HG03196 (cell line): Measurements from ENCODE around the gene PLEKHA1.

Experiments used
- ATAC-seq: cut with Tn5 transposase; IDR thresholded peaks from one replicate; pipeline ENCODE4 v1.9.1; 2021; ENCODE audit not compliant: unreplicated experiment

Gene PLEKHA1

DNA sequence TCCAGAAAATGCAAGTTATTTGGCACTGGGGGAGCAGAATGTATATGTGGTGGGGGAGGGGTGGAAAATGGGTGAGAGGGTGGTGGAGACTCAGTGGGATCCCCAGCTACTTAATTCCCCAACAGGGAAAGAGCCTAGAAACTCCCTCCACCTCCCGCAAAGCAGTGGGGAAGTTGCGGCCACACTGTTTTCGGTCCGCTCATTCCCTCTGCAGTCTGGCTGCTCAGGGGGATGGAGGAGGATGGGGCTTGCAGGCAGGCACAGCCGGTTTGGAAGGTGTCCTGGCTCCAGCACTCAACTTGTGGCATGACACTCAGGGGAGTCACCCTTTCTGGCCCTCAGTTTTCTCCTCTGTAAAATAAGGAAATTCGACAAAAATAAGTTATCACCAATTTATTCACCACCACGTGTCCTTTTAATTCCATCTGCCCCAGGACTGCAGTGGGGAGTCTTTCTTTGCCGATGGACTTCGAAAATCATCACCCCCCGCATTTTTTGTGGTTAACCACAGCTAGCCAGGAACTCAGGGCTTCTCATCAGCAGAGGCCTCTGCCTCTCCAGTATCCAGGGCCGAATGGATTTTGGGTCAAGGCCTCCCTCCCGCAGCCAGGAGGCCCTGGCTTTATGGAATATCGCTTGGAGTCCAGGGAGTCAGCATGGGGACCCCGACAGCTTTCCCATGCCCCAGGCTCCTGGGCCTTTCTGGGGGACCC is 85.2 kb downstream of the PLEKHA1 start:
- no peak for ATAC-seq

DNA sequence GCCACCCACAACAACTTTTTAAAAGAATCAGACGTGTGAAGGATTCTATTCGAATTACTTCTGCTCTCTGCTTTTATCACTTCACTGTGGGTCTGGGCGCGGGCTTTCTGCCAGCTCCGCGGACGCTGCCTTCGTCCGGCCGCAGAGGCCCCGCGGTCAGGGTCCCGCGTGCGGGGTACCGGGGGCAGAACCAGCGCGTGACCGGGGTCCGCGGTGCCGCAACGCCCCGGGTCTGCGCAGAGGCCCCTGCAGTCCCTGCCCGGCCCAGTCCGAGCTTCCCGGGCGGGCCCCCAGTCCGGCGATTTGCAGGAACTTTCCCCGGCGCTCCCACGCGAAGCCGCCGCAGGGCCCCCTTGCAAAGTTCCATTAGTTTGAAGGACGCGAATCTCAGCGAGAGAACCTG is 86.4 kb downstream of the PLEKHA1 start:
- no peak for ATAC-seq

DNA sequence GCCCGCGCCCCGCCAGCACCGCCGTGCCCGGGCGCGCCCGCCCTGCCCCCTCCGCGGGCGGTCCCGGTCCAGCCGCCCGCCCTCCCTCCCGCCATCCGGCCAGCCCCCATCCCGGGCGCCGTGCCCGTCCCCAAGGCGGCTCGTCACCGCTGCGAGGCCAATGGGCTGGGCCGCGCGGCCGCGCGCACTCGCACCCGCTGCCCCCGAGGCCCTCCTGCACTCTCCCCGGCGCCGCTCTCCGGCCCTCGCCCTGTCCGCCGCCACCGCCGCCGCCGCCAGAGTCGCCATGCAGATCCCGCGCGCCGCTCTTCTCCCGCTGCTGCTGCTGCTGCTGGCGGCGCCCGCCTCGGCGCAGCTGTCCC is 86.8 kb downstream of the PLEKHA1 start, which contains the start of gene HTRA1:
HTRA1 (plus strand) TSS at position 187 of the 362 bp plus-strand sequence; CDS start at position 287, 100 bp downstream.
- ATAC-seq: no peak

DNA sequence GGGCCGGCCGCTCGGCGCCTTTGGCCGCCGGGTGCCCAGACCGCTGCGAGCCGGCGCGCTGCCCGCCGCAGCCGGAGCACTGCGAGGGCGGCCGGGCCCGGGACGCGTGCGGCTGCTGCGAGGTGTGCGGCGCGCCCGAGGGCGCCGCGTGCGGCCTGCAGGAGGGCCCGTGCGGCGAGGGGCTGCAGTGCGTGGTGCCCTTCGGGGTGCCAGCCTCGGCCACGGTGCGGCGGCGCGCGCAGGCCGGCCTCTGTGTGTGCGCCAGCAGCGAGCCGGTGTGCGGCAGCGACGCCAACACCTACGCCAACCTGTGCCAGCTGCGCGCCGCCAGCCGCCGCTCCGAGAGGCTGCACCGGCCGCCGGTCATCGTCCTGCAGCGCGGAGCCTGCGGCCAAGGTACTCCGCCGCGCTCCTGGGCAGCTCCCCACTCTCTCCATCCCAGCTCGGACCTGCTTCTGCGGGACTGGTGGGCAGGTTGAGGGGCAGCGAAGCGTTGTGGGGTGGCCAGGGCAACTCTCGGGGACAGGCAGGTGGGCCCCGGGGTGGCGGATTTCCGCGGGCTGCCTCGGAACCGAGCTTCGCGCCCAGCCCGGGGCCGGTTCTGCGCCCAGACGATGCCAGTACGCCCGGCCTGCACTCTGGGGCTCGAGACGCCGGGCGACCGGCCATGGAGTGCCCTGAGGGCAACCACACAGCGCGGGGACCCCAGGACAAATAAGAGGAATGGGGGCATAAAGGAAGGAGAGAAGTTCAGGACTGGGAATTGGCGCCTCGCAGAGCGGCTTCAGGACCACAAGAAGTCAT is 87.4 kb downstream of the PLEKHA1 start:
- ATAC-seq: no peak

DNA sequence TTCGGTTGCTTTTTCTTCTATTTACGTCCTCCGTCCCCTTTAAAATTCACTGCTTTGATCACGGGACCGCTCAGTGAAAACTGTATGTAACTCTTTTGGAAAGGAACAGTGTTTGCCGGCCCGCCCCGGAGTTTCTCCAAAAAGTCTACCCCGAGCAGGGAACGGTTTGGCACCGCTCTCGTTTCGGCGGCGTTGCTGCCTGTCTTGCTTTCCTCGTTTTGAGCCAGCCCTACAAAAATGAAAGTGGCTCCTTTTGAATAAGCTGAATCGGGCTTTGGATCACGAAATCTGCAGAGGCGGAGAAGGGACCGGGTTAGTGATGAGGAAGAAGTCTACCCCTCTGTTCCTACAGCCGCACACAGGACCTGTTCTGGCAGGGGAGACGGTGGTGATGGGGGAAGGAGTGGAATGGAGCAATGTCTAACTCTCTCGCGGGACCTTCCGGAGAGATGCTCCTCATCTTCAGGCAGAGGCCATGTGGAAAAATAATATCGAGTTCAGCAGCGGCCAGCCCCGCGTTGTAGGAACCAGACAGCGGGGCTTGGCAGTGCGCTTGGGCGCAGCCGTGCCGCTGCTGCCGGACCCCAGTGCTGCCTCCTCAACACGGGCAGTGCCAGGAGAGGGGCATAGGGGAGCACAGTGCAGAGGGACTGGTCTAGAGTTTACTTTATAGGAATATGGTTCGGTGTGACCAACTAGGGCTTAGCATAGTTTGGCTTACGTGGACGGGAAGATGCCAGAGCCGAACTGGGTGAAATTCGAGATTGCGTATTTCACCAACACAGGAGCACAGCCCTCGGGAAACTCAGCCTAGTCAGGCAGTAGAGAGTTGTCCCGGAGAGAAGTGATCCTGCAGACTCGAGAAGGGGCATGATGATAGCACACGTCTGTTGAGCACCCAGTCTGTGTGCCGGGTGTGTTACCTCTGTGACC is 88.3 kb downstream of the PLEKHA1 start:
- no peak for ATAC-seq

DNA sequence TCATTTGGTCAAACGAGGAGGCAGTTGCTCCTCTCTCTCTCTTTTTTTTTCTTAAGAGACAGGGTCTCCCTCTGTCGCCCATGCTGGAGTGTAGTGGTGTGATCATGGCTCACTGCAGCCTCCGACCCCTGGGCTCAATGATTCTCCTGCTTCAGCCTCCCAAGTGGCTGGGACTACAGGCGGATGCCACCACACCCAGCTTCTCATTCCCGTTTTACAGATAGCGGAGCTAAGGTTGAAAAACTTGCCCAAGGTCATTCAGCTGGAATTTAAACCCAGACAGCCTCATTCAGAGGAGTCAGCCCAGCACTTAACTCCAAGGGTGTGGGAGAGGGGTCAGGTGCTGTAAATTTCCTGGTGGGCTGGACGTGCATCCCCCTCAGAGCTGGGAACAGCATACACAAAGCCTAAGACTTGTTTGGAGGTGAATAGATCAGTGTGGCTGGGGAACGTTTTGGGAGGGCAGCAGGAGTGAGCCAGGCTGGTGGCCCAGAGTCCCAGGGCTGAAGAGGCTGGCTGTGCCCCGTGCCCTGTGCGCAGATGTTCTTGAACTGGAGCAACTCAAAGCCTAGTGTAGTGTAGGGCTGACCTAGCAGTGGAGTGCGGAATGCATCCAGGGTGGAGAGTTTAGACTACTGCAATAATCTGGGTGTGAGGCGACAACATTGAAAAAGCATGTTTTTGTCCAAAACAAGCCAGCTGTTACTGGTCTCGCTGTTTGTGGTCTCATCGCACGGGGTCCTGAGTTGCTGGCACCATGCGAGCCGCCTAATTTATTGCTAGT is 89.2 kb downstream of the PLEKHA1 start:
- ATAC-seq: no peak

DNA sequence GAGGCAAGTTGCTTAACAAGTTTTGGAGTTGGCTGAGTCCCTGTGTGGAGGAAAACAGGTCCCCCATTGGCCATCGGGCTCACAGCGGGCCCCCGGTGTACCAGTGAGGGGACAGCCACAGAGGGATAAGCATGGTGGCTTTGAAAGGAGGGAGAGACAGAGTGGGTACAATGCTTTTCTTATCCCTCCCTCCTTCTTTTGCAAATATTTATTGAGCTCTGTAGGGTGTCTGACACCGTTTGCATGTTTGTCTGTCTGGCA is 89.7 kb downstream of the PLEKHA1 start:
- no peak for ATAC-seq

DNA sequence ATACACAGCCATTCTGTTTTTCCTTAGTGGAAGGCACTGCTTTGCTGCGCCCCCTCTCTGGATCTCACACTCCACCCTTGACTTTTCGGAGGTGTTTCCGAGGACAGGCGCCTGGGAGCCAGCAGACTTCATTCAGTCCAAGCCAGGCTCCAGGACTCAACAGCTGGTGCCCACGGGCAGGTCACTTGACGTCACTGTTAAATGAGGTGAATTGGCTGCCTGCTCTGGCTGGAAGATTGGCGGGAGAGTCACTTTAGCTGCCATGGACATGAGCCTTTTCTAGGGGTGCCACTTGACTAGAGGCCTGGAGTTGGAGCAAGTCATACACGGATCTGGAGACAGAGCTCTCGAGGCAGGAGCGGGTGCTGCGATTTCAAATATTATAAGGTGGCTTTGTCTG is 90.1 kb downstream of the PLEKHA1 start:
- ATAC-seq: no peak

DNA sequence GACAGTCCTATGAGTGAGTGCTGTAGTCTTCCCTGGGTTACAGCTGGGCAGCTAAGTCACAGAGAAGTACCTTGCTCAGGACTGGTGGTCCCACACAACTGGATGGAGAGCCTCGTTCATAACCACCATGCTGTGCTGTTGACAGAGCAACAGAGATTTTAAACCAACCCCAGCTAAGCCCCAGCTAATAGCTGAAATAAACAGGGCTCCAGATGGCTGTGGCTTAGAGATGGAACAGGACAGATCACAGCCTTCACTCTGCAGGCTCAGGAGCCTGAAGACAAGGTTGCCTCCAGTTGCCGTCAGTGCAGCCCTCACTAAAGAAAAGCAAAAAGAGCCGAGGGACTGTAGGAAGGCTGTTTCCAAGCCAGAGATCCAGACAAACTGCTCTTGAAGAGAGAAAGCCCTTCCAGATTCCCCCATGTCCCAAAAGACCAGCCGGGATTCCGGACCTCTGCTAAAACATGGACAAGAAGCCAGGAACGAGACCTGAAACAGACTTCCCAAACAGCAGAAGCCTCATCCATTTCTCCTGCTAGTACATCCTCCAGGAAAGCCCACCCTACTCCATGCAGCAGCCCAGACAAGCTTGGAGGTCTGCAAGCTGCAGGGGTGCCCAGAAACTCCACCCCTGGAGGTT is 91.0 kb downstream of the PLEKHA1 start:
- ATAC-seq: no peak

DNA sequence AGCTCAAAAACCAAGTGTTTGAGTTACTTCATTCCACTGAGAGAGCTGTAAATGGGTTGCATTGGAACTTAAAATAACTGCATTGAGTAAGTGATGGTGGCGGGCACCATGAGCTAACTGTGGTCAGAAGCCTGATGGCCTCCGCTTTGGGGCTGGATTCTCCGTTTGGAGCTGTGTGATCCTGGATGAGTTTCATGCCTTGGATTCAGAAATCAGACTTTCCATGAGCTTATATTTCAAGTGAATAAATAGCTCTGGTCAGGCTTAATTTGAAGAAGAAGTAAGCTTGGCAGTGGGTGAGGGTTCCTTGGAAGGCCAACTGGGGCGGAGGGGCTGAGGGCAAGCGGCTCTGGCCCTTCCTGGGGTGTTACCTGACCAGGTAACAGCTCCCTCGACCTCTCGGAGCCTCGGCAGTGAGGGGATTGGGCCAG is 92.5 kb downstream of the PLEKHA1 start:
- ATAC-seq: no peak

DNA sequence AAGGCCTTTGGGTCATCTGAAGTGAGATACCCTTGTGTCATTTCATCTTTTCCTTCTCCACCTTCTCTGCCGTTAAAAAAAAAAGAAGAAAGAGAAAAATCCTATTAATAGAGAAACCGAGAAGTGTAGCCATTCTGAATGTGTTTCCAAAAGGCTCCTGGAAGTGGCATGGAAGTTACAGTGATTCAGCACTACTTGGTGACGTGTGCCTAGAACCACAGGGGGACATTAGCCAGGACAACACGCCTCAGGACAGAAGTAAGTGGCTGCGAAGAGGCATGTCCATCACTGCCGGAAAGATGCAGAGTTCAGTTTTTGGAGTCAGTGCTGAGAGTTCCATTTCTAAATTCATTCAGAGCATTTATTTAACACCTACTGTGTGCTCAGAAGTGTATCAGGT is 93.2 kb downstream of the PLEKHA1 start:
- no peak for ATAC-seq

DNA sequence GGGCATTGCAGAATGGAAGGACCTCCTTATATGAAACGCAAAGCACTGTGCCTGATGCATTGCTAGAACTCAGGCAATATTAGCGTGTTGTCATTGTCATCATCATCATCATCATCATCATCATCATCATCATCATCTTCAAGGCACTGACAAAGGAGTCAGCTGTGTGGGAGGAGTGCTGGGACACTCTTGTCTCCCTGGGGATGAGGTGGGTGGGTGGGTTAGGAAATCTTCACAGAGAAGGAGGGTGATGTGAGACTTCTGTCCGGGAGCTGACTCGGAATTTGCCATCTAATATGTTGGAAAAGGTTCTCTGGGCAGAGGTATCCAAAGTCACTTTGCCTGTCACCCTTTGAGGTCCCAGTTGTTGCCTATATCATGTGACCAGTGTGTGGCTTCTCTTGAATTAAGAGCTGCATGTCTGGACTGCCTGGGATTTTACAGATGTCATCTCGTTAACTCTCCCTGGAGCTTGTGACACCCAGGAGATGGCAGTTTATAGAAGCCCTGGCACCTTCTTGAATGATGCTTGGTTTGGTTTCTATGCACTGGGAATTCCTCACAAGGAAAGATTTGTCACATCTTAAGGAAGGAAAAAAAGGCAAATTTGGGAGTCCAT is 93.9 kb downstream of the PLEKHA1 start:
- no peak for ATAC-seq

DNA sequence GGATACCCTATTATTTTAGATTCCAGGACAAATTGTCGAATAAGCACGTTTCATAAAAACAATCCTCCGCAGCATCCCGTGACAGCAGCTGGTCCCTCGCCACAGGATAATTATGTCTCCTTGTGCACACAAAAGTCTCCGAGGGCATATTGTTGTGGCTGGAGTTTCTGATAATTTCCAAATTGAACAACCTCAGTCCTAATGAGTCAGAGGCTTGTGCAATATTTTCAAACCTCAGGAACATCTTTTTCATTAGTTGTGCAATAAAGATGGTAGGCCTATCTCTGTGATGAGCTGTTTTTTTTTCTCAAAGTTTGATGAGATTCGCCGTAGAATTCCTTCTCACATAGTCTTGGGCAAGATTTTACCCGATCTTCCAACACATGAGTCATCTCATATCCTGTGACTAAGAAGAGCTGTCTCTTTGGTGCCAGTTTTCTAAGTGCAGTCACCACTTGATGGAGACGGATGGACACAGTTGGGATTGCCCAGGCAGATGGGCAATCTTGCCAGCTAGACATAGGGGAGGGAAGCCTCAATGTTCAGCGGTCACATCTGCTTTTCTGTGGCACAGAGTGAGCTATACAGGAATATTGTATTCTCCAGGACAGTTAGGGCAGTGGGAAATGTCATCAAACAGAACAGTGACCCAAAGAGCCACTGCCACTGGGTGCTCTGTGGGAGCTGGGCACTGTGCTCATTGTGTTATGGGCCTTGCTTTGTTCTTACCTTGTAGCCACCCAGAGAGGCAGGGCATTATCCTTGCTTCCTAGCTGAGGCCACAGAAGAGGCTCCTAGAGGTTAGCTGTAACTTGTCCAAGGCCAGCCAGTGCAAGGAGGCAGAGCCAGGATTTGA is 94.6 kb downstream of the PLEKHA1 start:
- ATAC-seq: no peak

DNA sequence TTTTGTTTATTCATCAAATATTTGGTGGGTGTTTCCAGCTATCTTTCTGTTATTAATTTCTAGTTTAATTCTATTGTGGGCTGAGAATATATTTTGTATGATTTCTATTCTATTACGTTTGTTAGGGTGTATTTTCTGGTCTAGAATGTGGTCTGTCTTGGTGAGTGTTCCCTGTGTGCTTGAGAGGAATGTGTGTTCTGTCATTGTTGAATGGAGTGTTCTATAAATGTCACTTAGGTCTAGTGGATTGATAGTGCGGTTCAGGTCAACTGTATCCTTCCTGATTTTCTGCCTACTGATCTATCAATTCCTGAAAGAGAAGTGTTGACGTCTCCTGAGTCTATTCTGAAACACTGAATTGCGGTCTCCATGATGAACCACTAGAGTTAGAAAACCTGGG is 95.3 kb downstream of the PLEKHA1 start:
- no peak for ATAC-seq

DNA sequence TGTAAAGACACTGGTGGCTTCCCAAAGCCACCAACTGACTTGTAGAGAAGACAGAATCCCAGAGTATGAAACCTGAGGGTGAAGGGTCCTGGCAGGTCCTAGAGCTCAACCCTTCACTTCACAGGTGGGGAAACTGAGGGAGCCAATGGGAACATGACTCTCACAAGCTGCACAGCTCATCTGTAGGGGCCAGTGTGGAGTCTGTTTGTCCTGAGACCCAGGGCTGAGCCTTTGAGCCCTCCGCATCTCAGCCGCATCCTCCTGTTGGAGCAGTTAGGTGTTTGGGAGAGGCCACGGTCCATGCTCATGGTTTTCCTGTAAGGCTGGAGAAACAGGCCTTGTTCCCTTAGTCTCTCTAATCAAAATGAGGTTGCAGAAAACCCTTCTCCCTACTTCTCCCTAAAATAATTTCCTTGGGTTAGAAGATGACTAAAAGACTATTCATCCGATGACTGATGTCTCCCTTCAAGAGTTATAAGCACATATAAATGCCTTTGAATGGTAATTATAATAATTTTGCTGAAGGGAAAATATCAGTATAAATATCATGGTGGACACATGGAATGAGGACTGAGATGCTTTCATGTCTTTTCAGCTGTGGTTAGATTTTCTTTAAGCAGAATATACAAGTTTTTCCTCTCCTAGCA is 97.1 kb downstream of the PLEKHA1 start:
- ATAC-seq: no peak

DNA sequence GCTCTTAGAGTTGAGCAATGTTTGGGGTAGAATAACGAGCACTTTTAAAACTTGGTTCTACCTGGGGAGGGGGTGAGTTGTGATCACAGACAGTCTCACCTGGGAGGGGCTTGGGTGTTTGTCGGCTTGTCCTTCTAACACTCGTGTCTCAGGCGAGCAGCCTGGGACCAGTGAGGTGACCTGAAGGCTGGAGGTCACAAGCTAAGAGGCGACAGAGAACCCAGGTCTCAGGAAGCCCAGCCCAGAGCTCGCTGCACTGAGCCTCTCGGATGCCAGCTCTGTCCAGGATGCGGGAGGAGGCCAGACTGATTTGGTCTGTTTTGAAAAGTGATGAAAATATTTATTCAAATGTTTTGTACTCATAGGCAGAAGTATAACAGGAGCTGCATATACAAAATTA is 98.6 kb downstream of the PLEKHA1 start:
- ATAC-seq: no peak

DNA sequence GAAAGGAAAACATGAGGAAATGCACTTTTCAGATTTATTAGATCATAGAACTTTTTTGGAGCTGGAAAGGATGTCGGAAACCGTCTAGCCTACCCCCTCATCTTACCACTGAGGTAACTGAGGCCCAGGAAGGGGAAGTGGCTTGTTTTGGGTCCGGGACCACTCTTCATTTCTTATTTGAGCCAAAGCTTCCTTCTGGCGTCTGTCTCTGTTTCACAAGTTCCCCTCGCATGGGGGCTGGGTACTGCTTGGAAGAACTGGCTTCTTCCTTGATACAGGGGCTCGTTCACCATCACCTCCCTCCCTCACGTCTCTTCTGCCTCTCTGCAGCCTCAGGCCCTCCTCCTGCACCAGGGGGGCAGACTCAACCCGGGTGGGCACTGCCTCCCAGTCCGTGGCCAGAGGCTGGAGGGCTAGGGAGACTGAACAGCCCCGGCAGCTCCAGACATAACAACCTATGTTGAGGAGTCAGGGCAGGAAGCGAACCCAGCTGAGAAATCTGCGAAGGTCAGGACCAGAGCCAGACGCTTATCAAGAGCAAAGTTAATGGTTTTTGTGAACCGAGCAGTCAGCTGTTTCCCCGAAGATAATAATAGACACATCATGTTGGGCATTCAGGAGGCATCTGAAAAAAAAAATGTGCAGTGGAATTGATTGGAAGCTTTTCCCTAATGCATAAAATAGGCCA is 99.8 kb downstream of the PLEKHA1 start:
- no peak for ATAC-seq

DNA sequence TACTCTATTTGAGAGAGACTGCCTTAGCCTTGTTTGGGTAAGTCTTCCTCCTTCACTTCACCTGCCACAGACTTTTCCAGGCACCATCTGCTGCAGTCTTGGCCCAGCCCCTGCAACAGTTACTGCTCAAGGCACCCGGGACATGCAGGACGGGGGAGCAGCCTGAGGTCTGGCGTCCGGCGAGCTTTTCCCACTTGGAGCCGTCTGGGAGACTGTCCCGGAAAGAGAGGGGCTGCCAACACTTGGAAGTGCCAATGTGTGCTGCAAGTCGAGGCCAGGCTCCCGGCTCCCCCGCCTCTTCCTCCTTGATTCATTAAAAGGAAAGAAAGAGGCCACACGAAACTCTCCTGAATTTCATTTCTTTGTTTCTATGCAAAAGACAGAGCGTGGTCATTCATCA is 100.6 kb downstream of the PLEKHA1 start:
- ATAC-seq: no peak
